SIG-M5 (cell line): ENCODE results near the gene SLC8B1.
A peak's percentile ranks its signal among the peaks of the same experiment; 100 is the strongest.

Experiments
- DNase-seq: peaks from one replicate; lab custom pipeline; 2025; lab: John Stamatoyannopoulos, UW

SLC8B1 gene

GRCh38 chr12:113292547-113292946 lies 42.4 kb downstream of the SLC8B1 start:
- DNase-seq: no peak

GRCh38 chr12:113292091-113292490 lies 42.8 kb downstream of the SLC8B1 start:
- DNase-seq: no peak

- no peak for DNase-seq
These were observed 43.3 kb downstream of the SLC8B1 start for GRCh38 chr12:113291586-113291985.

GRCh38 chr12:113290506-113290905 lies 44.4 kb downstream of the SLC8B1 start:
- no peak for DNase-seq

GRCh38 chr12:113289361-113289760 lies 45.5 kb downstream of the SLC8B1 start:
- DNase-seq: no peak

GRCh38 chr12:113287899-113288282 lies 47.0 kb downstream of the SLC8B1 start:
- DNase-seq: no peak

GRCh38 chr12:113287146-113287898 lies 47.6 kb downstream of the SLC8B1 start:
- no peak for DNase-seq

- DNase-seq: no peak
These were observed 48.2 kb downstream of the SLC8B1 start for GRCh38 chr12:113286712-113287111.

GRCh38 chr12:113285679-113286610 lies 49.0 kb downstream of the SLC8B1 start:
- DNase-seq: no peak

GRCh38 chr12:113284751-113285150 lies 50.2 kb downstream of the SLC8B1 start:
- DNase-seq: no peak

GRCh38 chr12:113278633-113279032 lies 56.3 kb downstream of the SLC8B1 start:
- no peak for DNase-seq

- no peak for DNase-seq
These were observed 56.8 kb downstream of the SLC8B1 start for GRCh38 chr12:113278141-113278540.

GRCh38 chr12:113277511-113277910 lies 57.4 kb downstream of the SLC8B1 start:
- no peak for DNase-seq

GRCh38 chr12:113276946-113277500 lies 57.9 kb downstream of the SLC8B1 start:
- no peak for DNase-seq

GRCh38 chr12:113276306-113276705 lies 58.6 kb downstream of the SLC8B1 start:
- peak; percentile 17 for DNase-seq

GRCh38 chr12:113274848-113275247 lies 60.1 kb downstream of the SLC8B1 start:
- DNase-seq: no peak

- no peak for DNase-seq
These were observed 61.7 kb downstream of the SLC8B1 start for GRCh38 chr12:113273053-113273725.

- DNase-seq: no peak
These were observed 62.9 kb downstream of the SLC8B1 start for GRCh38 chr12:113271853-113272561.

- no peak for DNase-seq
These were observed 63.5 kb downstream of the SLC8B1 start for GRCh38 chr12:113271466-113271852.

- no peak for DNase-seq
These were observed 64.2 kb downstream of the SLC8B1 start for GRCh38 chr12:113270709-113271009.

- DNase-seq: no peak
These were observed 65.5 kb downstream of the SLC8B1 start for GRCh38 chr12:113269257-113269943.
